H1 (cell line): ENCODE data around the gene PCDHA1. TPM values are rescaled to one million over a fixed set of nuclear protein-coding genes. Genes with fewer than 3 reads are reported as not detected.

ENCODE experiments used
- FOSL1 ChIP-seq: IDR thresholded peaks from 2 replicates; pipeline ENCODE4 v1.6.1; 2011; ENCODE audit warnings: mild to moderate bottlenecking, low read depth, low read length, moderate library complexity; ENCODE audit not compliant: insufficient read depth
- RBBP5 ChIP-seq: IDR thresholded peaks from 2 replicates; pipeline ENCODE4 v1.7.1; 2012; ENCODE audit warnings: low read depth, mild to moderate bottlenecking, inconsistent platforms, low read length, moderate library complexity, borderline replicate concordance
- polyA plus RNA-seq, 7 experiments: library from polyadenylated mRNA; depleted of rRNA in 3 of 7; stranded (reverse) in 5 of 7; unstranded in 2 of 7; fragments of >200 nt in 5 of 7; fragments of 200-250 nt in 2 of 7; gene quantifications; 1 replicate in 5 of 7; 2 replicates in 1 of 7; 4 replicates in 1 of 7; pipeline versions ENCODE4 v1.2.1 to v1.2.3, GENCODE V29; 2011 to 2013; ENCODE audit warnings: missing spikeins in 2 of 7, mixed read lengths in 2 of 7
- total RNA-seq: library from RNA; stranded (reverse); fragmentation: NEBNext Ultra II Directional; extraction: Animal tissue kit (Norgen Biotek cat#: 25700); gene quantifications from 2 replicates; pipeline ENCODE4 v1.2.1, GENCODE V29; 2021

The PCDHA1 gene
- total and polyA plus RNA-seq, 2 of the 8 experiments (the other 6 are each of a cell fraction or from before 2014, with no cell fraction given), result 0.23 to 0.50 TPM

- TF ChIP-seq RBBP5 (no peak), FOSL1 (no peak)
Observed at GRCh38 chr5:140951636-140952035, 165.7 kb downstream of the PCDHA1 start (continued).
